GM18861 (cell line): ENCODE data around the gene SSRP1.
"Not testable (repeated sequence)": the region's sequence is repeated elsewhere in the genome, so short reads cannot be mapped to it uniquely, and the experiment has no call there.

Experiments used
- ATAC-seq: cut with Tn5 transposase; IDR thresholded peaks from one replicate; pipeline ENCODE4 v1.9.1; 2021; ENCODE audit not compliant: unreplicated experiment

SSRP1 gene

GRCh38 chr11:57339328-57339727 is 3.6 kb upstream of the SSRP1 start:
- ATAC-seq = no peak

GRCh38 chr11:57338142-57338541 is 2.5 kb upstream of the SSRP1 start, which contains the start of gene P2RX3:
TSS of gene P2RX3 (plus strand) at chr11:57338352. CDS start at chr11:57338551, 199 bp downstream.
- no peak for ATAC-seq

DNA sequence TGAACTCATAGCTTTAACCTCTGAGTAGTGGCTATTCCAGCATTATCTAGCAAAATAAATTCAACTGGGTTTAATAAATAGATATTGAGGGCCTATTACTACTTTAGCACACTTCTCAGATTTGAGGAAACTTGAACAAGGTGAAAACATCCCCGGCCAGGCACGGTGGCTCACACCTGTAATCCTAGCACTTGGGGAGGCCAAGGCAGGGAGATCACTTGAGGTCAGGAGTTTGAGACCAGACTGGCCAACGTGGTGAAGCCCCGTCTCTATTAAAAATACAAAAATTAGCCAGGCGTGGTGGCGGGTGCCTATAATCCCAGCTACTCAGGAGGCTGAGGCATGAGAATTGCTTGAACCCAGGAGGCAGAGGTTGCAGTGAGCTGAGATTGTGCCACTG is 1.2 kb upstream of the SSRP1 start:
- ATAC-seq = not testable (repeated sequence)

GRCh38 chr11:57336111-57336666 is 497 bp upstream of the SSRP1 start:
- no peak for ATAC-seq

DNA sequence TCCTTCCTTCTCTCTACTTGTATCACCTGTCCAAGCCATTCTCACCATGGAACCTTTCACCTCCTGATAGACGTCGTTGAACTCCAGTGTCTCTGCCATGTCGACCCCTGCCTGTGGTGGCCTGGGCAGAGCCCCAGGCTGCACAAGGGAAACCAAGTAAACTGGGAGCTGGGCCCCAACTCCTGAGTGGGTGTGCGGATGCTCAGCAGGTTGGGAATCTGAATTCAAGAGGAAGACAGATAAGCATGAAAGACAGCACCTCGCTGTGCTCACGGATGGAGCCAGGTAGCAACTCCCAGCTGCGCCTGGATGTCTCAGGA is 709 bp downstream of the SSRP1 start:
- no peak for ATAC-seq

DNA sequence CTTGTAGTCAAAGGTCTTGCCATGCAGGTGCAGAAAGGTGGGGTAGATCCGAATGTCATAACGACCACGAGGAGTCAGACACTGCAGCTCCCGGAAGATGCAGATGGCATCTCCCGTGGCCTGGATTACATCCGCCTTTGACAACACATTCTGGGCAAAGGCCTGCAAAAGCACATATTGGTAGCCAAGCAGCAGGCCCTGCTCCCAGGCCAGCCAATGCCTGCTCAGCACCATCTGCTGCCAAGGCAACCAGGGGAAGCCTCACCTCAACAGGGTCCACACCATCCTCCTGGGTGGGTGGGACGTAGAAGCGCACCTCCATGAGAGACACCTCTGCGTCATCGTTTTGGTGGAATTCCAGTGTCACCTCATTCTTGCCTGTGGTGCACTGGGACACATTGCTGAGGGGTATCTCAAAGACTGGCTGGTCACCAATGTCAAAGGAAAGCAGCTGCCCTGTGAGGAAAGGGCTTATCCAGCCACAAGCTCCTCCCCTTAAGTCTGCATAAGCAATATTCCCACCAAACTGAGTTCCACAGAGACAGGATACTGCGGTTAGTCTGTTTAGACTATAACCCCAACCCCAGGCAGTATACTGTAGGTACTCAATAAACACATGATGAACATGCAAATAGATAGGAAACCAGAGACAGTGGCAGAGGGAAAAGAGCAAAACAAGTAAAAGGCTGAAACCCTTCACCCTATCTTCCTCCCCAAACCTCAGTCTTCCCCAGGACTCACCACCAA is 2.8 kb downstream of the SSRP1 start:
- ATAC-seq = no peak

DNA sequence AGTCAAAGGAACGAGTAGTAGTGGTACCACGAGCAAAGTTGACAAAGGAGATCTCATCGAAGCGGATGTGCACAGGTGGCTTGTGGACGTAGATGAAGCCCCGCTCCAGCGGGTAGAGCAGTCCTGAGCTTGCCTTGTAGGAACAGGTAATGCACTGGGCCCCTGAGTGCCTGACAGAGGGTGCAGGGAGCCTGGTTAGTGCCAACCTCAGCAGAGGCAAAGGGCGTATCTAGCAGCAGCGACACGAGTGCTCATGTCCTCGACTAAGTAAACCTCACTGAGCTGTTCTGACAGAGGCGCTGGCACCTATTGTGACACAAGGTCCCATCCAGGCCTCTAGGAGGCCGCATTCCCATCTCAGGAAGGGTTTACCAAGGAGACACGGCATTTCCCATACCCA is 4.0 kb downstream of the SSRP1 start:
- ATAC-seq = no peak

GRCh38 chr11:57330029-57330428 is 5.7 kb downstream of the SSRP1 start:
- no peak for ATAC-seq

GRCh38 chr11:57327721-57328120 is 8.0 kb downstream of the SSRP1 start:
- ATAC-seq = no peak

GRCh38 chr11:57325735-57326048 is 10.0 kb downstream of the SSRP1 start:
- no peak for ATAC-seq

DNA sequence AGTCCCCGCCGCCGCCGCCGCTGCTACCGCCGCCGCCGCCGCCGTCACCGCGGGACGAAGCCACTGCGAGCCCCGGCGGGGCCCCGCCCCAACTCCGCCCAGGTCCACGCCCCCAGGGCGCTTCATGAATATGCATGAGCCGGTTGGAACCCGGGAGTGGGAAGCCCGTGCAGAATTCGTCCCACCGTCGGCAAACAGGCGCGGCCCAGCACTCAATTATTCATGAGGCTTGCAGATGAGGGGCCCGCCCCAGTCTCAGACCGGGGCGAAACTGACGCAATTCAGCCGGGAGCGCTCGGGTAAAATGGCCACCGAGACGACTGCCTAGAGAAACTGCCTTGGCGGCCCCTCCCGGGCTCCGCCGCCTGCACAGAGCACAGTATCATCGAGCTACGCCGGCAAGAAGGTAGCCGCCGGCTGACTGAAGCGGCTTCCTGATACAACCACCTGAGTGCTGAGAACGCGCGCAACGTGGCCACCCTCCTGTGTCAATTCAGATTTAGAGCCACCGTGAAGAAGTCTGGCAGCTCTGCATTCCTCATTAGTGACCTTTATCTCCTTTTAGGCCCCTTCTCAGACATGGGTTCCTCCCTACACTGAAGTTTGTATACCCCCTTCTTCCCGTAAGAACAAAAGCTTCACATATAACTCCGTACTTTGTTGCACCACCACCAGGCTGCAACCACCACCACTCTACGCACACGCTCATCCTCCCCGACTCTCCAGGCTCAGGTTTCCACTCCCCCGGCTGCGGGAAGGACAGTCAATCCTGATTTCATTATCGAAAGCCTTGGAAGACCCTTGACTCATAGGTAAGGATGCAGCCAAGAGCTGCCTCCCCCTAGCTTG is 10.6 kb downstream of the SSRP1 start, which contains the start of gene TNKS1BP1:
TNKS1BP1 (minus strand) TSS at position 67 of the 849 bp plus-strand sequence. CDS start 3,067 bp downstream, outside the sequence.
- ATAC-seq = peak; percentile 92

- no peak for ATAC-seq
Observed at GRCh38 chr11:57324154-57324885, 11.4 kb downstream of the SSRP1 start.

- no peak for ATAC-seq
Observed at GRCh38 chr11:57323855-57324153, 11.9 kb downstream of the SSRP1 start.

GRCh38 chr11:57323167-57323854 is 12.4 kb downstream of the SSRP1 start:
- no peak for ATAC-seq

DNA sequence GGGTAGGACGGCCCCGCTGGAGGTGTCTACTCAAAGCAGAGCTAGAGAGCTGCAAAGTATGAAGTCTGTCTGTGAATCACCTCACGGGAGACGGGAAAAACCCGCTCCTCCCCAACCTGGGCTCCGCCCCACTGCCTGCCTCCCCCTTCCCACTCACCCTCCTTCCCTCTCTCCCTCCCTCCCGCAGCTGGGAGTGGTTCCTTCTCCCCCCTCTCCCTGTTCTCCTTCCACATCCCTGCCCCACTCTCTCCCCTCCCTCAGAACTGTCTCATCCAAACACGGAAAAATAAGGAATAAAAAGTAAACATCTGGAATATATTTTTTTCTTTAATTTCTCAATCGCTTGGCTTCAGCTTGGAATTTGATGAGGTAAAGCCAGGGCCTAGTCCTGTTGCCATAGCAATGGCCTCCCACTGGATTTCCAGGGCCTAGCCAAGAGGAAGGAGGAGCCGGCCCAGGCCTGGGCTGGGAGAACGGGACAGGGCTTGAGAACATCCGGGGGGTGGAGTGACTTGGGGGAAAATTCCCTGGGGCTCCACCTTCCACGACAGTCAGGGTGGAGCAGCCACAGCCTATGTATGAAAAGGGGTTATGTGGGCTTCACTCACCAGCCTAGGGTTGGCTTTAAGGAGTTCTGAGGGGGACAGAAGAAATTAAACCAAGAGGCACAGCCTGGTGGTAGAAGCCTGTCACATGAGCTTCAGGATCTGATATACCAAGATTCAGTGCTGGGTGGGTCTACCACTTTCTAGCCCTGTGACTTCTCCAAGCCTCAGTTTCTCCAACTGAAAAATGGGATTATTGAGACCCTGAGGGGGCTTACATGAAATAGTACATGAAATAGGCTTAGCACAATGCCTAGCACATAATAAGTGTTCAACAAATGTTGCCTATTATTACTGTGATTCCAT is 13.2 kb downstream of the SSRP1 start:
- no peak for ATAC-seq

- no peak for ATAC-seq
Observed at GRCh38 chr11:57321388-57322255, 14.1 kb downstream of the SSRP1 start.

DNA sequence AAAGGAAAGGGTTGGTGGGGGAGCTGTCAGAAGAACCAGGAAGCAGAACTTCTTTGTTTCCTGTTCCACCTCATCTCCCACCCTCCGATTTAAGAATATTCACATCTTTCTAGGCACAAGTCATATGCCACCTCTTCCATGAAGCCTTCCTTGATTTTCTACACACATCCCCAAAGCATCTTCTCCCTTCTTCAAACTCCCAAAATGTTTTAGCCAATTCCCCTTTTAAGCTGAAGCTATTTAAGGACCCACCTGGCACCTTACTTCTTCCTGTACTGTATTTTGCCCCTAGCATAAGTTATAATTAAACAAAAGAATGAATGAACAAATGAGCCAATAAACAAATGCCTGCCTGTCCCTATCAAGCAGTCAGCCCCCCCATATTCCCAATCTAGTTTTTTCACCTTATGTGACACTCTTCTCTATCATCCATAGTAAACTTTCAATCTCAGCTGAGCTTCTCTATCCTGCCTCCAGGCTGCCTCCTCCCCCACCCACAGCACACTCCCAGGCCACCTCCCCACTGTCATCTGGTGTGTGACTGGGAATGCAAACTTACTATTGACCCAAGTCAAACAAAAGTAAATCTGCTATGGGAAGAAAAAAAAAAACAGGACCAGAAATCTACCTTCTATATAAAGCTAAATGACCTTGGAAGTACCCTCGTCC is 14.8 kb downstream of the SSRP1 start:
- ATAC-seq = no peak

GRCh38 chr11:57320067-57320718 is 15.5 kb downstream of the SSRP1 start:
- ATAC-seq = no peak
